Prostate gland (tissue), 2 donors: ENCODE results near the gene LMAN2.

Experiments used
- CTCF ChIP-seq, 4 experiments: fragments of 200-600 bp in 2 of 4; fragments of 450-650 bp in 2 of 4; sonication (generic) in 2 of 4; IDR thresholded peaks; 1 replicate in 3 of 4; 2 replicates in 1 of 4; pipeline ENCODE4 v1.5.1; 2016 to 2019; ENCODE audit warnings: antibody characterized with exemption in 4 of 4, mild to moderate bottlenecking in 2 of 4, moderate library complexity in 2 of 4
- POLR2A ChIP-seq: fragments of 450-650 bp; IDR thresholded peaks from one replicate; pipeline ENCODE4 v1.6.1; 2016; ENCODE audit warnings: antibody characterized with exemption, mild to moderate bottlenecking

- TF ChIP-seq POLR2A (no peak), CTCF (IDR thresholded peaks at IDR 0.05) (no peak)
Measured at GRCh38 chr5:177369645-177370440, 18.4 kb upstream of the LMAN2 start.
